AG09319 (cell line): ENCODE measurements around the gene LZTS2.

ENCODE experiments used
- DNase-seq: peaks from one replicate; pipeline ENCODE4 v3.0.0-alpha.2; 2010; ENCODE audit warnings: low read depth; ENCODE audit errors: extremely low read depth
- CTCF ChIP-seq: IDR thresholded peaks from 2 replicates; pipeline ENCODE4 v1.5.1; 2011; ENCODE audit warnings: low read depth, mild to moderate bottlenecking, inconsistent platforms, low read length, moderate library complexity

Gene LZTS2

GRCh38 chr10:101001659-101002035, 2.0 kb downstream of the LZTS2 start:
- no peak; the same call in 1 of the 2 replicates for TF ChIP-seq CTCF
- DNase-seq = no peak

GRCh38 chr10:101002456-101002855, 2.8 kb downstream of the LZTS2 start:
- TF ChIP-seq CTCF = no peak

GRCh38 chr10:101003639-101004206, 4.1 kb downstream of the LZTS2 start:
- TF ChIP-seq CTCF = no peak
- DNase-seq = no peak

More at GRCh38 chr10:101002456-101002855, 2.8 kb downstream of the LZTS2 start:
- DNase-seq = no peak

GRCh38 chr10:101005361-101005760, 5.8 kb downstream of the LZTS2 start:
- no peak for TF ChIP-seq CTCF
- DNase-seq = no peak

- no peak for TF ChIP-seq CTCF
Observed at GRCh38 chr10:101005869-101006567, 6.4 kb downstream of the LZTS2 start.

GRCh38 chr10:101006593-101007098, 7.0 kb downstream of the LZTS2 start:
- no peak for DNase-seq
- no peak for TF ChIP-seq CTCF

More at GRCh38 chr10:101005869-101006567, 6.4 kb downstream of the LZTS2 start:
- no peak for DNase-seq

GRCh38 chr10:101007099-101007711, 7.6 kb downstream of the LZTS2 start:
- no peak for TF ChIP-seq CTCF
- DNase-seq = no peak
